GM18508 (cell line): Measurements from ENCODE around the gene OXNAD1.

Experiments
- ATAC-seq: cut with Tn5 transposase; IDR thresholded peaks from one replicate; pipeline ENCODE4 v1.9.1; 2021; ENCODE audit warnings: moderate number of reproducible peaks; ENCODE audit not compliant: insufficient read depth, unreplicated experiment

OXNAD1 gene

GRCh38 chr3:16245609-16246008, 19.4 kb upstream of the OXNAD1 start:
- ATAC-seq: no peak

GRCh38 chr3:16247282-16248061, 17.5 kb upstream of the OXNAD1 start:
- ATAC-seq: peak; percentile 57

- no peak for ATAC-seq
Observed at GRCh38 chr3:16248556-16248955, 16.5 kb upstream of the OXNAD1 start.

- ATAC-seq: no peak
Observed at GRCh38 chr3:16249336-16249735, 15.7 kb upstream of the OXNAD1 start.

- no peak for ATAC-seq
Observed at GRCh38 chr3:16249886-16250285, 15.1 kb upstream of the OXNAD1 start.

- ATAC-seq: no peak
Observed at GRCh38 chr3:16251316-16252085, 13.5 kb upstream of the OXNAD1 start.

- peak; percentile 43 for ATAC-seq
Observed at GRCh38 chr3:16252243-16252978, 12.6 kb upstream of the OXNAD1 start.

GRCh38 chr3:16252988-16253387, 12.0 kb upstream of the OXNAD1 start:
- no peak for ATAC-seq

GRCh38 chr3:16253601-16254000, 11.4 kb upstream of the OXNAD1 start:
- no peak for ATAC-seq

GRCh38 chr3:16254916-16255315, 10.1 kb upstream of the OXNAD1 start:
- ATAC-seq: no peak

- no peak for ATAC-seq
Observed at GRCh38 chr3:16255326-16255725, 9.7 kb upstream of the OXNAD1 start.

GRCh38 chr3:16255726-16256125, 9.3 kb upstream of the OXNAD1 start:
- ATAC-seq: no peak

GRCh38 chr3:16257309-16257708, 7.7 kb upstream of the OXNAD1 start:
- no peak for ATAC-seq

GRCh38 chr3:16258177-16258576, 6.8 kb upstream of the OXNAD1 start:
- no peak for ATAC-seq

GRCh38 chr3:16258866-16259265, 6.1 kb upstream of the OXNAD1 start:
- ATAC-seq: no peak

- ATAC-seq: no peak
Observed at GRCh38 chr3:16260046-16260445, 5.0 kb upstream of the OXNAD1 start.

- no peak for ATAC-seq
Observed at GRCh38 chr3:16262174-16262573, 2.8 kb upstream of the OXNAD1 start.

GRCh38 chr3:16264174-16264707, 771 bp upstream of the OXNAD1 start:
- ATAC-seq: no peak

GRCh38 chr3:16265455-16265786, 409 bp downstream of the OXNAD1 start:
- ATAC-seq: no peak

GRCh38 chr3:16266714-16267113, 1.7 kb downstream of the OXNAD1 start:
- ATAC-seq: no peak

- no peak for ATAC-seq
Observed at GRCh38 chr3:16270855-16271254, 5.8 kb downstream of the OXNAD1 start.
